Central memory CD8-positive, alpha-beta T cell (primary cell): ENCODE results near the gene MRFAP1L1.

Source experiments
- ATAC-seq: fragments of 150-1000 bp; cut with Tn5 transposase; replicated peaks from 2 replicates; pipeline ENCODE4 v1.10.0; 2022; ENCODE audit warnings: mild to moderate bottlenecking, moderate FRiP score, moderate number of reproducible peaks; ENCODE audit not compliant: poor library complexity, severe bottlenecking; ENCODE audit errors: extremely low read depth
- DNase-seq, 2 donors: peaks; one replicate each; pipeline ENCODE4 v3.0.0; 2021; ENCODE audit warnings: low spot score in 2 of 2
- H3K27ac Mint-ChIP-seq: one replicate; pipeline ENCODE4 v1.8.0; 2022; ENCODE audit warnings: low read depth, mild to moderate bottlenecking, moderate library complexity, mixed read lengths
- H3K27me3 Mint-ChIP-seq: one replicate; pipeline ENCODE4 v1.8.0; 2022; ENCODE audit warnings: mixed read lengths
- H3K36me3 Mint-ChIP-seq: one replicate; pipeline ENCODE4 v1.8.0; 2022; ENCODE audit warnings: mild to moderate bottlenecking, moderate library complexity, mixed read lengths; ENCODE audit not compliant: insufficient read depth
- H3K4me1 Mint-ChIP-seq: one replicate; pipeline ENCODE4 v1.8.0; 2022; ENCODE audit warnings: mixed read lengths
- H3K4me3 Mint-ChIP-seq: one replicate; pipeline ENCODE4 v1.8.0; 2022; ENCODE audit warnings: mild to moderate bottlenecking, moderate library complexity, mixed read lengths
- H3K9me3 Mint-ChIP-seq: one replicate; pipeline ENCODE4 v1.8.0; 2022; ENCODE audit warnings: mixed read lengths

The MRFAP1L1 gene

GRCh38 chr4:6718932-6719610, 9.4 kb upstream of the MRFAP1L1 start:
- Mint-ChIP-seq H3K4me3 (peak overlapping the region; percentile 3), H3K4me1 (peaks cover 27% of the 10 kb centered on the region), H3K27me3 (no peaks in the 10 kb centered on the region), H3K9me3 (no peaks in the 10 kb centered on the region), H3K27ac (no peak overlapping the region), H3K36me3 (peaks cover 19% of the 10 kb centered on the region)
- DNase-seq, result no peak
- ATAC-seq, result no peak

DNA sequence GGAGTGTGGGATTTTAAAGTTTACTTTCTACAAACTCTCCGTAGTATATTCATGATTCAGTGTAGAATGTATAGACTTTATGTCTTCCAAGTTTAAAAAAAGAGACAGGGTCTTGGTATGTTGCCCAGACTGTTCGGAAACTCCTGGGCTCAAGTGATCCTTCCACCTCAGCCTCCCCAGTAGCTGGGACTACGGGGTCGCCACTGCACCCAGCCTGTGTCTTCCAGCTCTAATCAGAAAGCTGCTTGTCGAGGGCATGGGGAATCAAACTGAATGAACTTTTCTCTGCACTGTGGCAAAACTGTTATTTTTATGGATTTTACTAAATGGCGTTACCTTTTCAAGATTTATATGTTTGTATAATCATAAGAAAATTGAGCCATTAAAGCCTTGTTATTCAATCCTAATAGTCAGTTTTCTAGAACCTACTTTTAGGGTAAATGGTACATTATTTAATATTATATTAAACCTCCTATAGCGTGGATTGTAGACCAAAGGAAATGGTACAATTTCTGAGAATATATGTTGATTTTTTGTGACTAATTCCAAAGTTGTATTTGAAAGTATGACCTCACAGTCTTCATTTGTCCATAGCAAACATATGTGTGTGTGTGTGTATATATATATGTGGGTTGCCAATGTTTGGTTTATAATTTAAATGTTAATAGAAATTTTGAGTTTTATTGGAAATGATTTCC, 7.4 kb upstream of the MRFAP1L1 start:
- Mint-ChIP-seq H3K27me3 (no peaks in the 10 kb centered on the region), H3K27ac (peak overlapping the region; percentile 96), H3K36me3 (peaks cover 20% of the 10 kb centered on the region), H3K9me3 (no peaks in the 10 kb centered on the region), H3K4me3 (peak overlapping the region; percentile 93), H3K4me1 (peaks cover 27% of the 10 kb centered on the region)
- DNase-seq (no peak), ATAC-seq (no peak)

GRCh38 chr4:6716018-6716911, 6.6 kb upstream of the MRFAP1L1 start, which contains the start of gene BLOC1S4:
TSS of gene BLOC1S4 (plus strand) at chr4:6716174. CDS start at chr4:6716210, 36 bp downstream.
- Mint-ChIP-seq H3K27me3 (no peaks in the 10 kb centered on the region), H3K9me3 (no peaks in the 10 kb centered on the region), H3K4me1 (peaks cover 31% of the 10 kb centered on the region), H3K27ac (peak within 1 kb of the TSS; percentile 96), H3K4me3 (peak within 1 kb of the TSS; percentile 93), H3K36me3 (peaks cover 20% of the 10 kb centered on the region)
- DNase-seq (peak; percentile 79 to 85), ATAC-seq (peak; percentile 84)

DNA sequence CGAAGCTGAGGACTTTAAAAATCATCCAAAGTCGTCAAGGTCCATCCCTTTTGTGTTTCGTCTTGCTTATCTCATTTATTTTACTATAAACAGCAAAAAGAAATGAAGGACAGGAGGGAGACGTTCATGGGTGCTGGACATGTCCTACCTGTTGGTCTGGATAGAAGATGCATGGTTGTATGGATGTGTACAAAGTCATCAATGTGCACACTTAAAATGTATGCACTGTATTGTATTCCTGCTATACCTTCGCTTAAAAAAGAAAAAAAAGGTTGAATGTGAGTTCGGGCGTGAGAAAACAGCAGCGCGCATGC, 6.0 kb upstream of the MRFAP1L1 start:
- ATAC-seq, result no peak
- H3K9me3 Mint-ChIP-seq, result no peaks in the 10 kb centered on the region

DNA sequence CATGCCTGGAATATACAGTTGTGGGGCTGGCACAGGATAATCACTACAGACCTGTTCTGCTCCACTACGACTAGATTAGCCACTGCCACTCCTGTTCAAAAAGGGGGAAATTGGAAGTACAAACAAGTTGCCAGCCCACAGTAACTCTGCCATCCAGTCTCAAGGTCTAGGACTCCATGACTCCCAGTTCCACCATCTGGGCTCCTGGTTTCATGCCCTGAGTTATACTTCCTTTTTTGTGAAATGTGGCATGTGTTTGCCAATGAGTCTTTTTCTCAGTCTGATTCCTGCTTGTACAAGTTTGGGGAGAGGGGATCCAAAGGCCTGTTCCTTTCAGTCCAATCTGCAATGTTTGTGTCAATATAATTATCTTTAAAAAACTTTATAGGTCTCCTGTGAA, 5.3 kb upstream of the MRFAP1L1 start:
- DNase-seq, result no peak
- Mint-ChIP-seq H3K4me3 (no peak overlapping the region), H3K4me1 (peaks cover 37% of the 10 kb centered on the region), H3K27me3 (no peaks in the 10 kb centered on the region), H3K27ac (no peak overlapping the region), H3K36me3 (peaks cover 20% of the 10 kb centered on the region), H3K9me3 (no peaks in the 10 kb centered on the region)
- no peak for ATAC-seq

More for the DNA sequence above, 6.0 kb upstream of the MRFAP1L1 start:
- Mint-ChIP-seq H3K4me1 (peaks cover 37% of the 10 kb centered on the region), H3K4me3 (peak overlapping the region; percentile 93), H3K27ac (peak overlapping the region; percentile 96), H3K36me3 (peaks cover 20% of the 10 kb centered on the region), H3K27me3 (no peaks in the 10 kb centered on the region)
- no peak for DNase-seq

- H3K4me3 Mint-ChIP-seq, result no peak overlapping the region
- H3K27me3 Mint-ChIP-seq, result no peaks in the 10 kb centered on the region
- H3K27ac Mint-ChIP-seq, result peak overlapping the region; percentile 100
- H3K4me1 Mint-ChIP-seq, result peaks cover 63% of the 10 kb centered on the region
- no peaks in the 10 kb centered on the region for H3K9me3 Mint-ChIP-seq
- DNase-seq (no peak), ATAC-seq (no peak)
- peaks cover 39% of the 10 kb centered on the region for H3K36me3 Mint-ChIP-seq
These were observed 1.3 kb upstream of the MRFAP1L1 start for GRCh38 chr4:6710996-6711395.

DNA sequence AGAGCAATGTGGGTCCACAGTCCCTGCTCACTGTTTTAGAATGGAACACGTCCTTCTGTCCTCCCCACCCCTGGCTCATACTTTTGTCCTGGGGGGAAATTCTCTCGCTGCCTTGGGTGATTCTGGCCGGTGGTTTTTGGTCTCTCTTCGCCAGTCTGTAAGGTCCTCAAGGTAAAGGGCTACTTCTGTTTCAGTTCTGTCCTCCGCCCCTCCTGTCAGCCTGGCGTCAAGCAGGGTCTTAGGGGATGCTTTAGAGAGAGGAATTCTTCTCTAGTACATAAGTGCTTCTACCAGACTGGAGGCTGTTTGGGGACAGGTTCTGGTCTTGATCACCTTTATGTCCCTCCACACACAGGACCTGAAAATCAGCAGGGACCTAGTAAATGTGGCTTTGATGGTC, 617 bp upstream of the MRFAP1L1 start:
- Mint-ChIP-seq H3K4me1 (peaks cover 62% of the 10 kb centered on the region), H3K9me3 (no peaks in the 10 kb centered on the region), H3K36me3 (peaks cover 39% of the 10 kb centered on the region), H3K4me3 (peak overlapping the region; percentile 96), H3K27me3 (no peaks in the 10 kb centered on the region), H3K27ac (peak overlapping the region; percentile 100)
- ATAC-seq (no peak), DNase-seq (no peak)

GRCh38 chr4:6706173-6706572, 3.5 kb downstream of the MRFAP1L1 start:
- Mint-ChIP-seq H3K36me3 (peaks cover 51% of the 10 kb centered on the region), H3K27ac (peak overlapping the region; percentile 5), H3K4me1 (peaks cover 77% of the 10 kb centered on the region), H3K27me3 (no peaks in the 10 kb centered on the region), H3K4me3 (peak overlapping the region; percentile 96), H3K9me3 (no peaks in the 10 kb centered on the region)
- DNase-seq (no peak), ATAC-seq (no peak)

DNA sequence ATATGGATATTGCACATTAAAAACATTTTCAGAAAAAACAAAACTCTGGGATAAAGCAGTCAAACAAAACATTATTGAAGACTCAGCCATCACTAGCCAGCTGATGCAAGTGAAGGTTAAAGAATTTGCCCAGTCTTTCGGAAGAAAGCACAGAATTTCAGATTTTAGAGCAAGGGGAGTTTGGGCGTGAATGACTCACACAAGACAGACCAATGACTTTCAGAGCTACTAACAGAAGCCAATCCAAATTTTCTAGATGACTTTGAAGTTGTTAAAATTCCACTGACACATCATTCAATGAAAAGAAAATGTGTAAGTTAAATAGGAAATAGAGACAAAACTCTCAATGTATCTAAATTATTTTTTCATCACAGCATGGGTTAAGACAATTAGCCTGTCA, 4.0 kb downstream of the MRFAP1L1 start:
- Mint-ChIP-seq H3K9me3 (no peaks in the 10 kb centered on the region), H3K27ac (no peak overlapping the region), H3K4me1 (peaks cover 72% of the 10 kb centered on the region), H3K27me3 (no peaks in the 10 kb centered on the region), H3K4me3 (peak overlapping the region; percentile 96), H3K36me3 (peaks cover 53% of the 10 kb centered on the region)
- ATAC-seq, result no peak
- no peak for DNase-seq

- no peaks in the 10 kb centered on the region for H3K9me3 Mint-ChIP-seq
- no peak for DNase-seq
- no peak overlapping the region for H3K4me3 Mint-ChIP-seq
- no peaks in the 10 kb centered on the region for H3K27me3 Mint-ChIP-seq
- peak overlapping the region; percentile 86 for H3K27ac Mint-ChIP-seq
- H3K4me1 Mint-ChIP-seq, result peaks cover 64% of the 10 kb centered on the region
- H3K36me3 Mint-ChIP-seq, result peaks cover 50% of the 10 kb centered on the region
- ATAC-seq, result no peak
These were observed 5.9 kb downstream of the MRFAP1L1 start for GRCh38 chr4:6703786-6704185.

DNA sequence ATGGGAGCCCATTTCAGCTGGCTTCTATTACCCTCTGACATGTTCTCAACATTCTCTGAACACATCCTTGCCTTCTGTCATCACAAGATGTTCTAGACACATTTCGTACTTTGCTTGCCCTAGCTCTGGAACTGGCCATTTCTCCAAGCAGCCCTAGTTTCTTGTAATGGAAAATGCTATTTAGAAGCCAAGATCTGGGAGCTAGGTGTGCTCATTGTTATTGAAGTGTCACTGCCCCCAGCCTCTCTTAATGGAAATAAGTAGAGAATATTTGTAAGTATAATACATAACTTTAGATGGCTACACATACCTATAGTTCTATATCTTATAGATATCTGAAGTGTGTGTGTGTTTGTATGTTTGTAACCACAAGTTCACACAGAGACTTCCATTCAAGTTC, 6.9 kb downstream of the MRFAP1L1 start:
- Mint-ChIP-seq H3K9me3 (no peaks in the 10 kb centered on the region), H3K27ac (peak overlapping the region; percentile 86), H3K4me3 (no peak overlapping the region), H3K36me3 (peaks cover 40% of the 10 kb centered on the region), H3K4me1 (peaks cover 62% of the 10 kb centered on the region), H3K27me3 (no peaks in the 10 kb centered on the region)
- ATAC-seq, result no peak
- DNase-seq, result no peak

DNA sequence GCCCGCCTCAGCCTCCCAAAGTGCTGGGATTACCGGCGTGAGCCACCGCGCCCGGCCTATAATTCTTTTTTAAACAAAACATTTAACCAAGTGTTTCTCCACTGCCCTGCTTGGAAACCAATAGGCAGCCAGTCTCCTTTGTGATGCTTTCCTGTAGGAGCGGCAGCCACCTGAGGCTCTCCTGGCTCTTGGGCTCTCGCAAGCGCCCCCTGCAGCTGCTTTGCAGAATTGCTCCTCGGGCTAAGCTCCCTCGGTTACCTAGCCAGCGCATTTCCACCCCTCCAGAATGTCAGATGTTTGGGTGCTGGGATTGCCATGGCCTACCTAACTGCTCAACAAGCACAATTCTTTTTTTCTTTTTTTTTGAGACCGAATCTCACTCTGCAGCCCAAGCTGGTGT, 8.3 kb downstream of the MRFAP1L1 start:
- Mint-ChIP-seq H3K4me1 (peaks cover 58% of the 10 kb centered on the region), H3K27ac (peak overlapping the region; percentile 44), H3K4me3 (no peak overlapping the region), H3K9me3 (no peaks in the 10 kb centered on the region), H3K36me3 (peaks cover 29% of the 10 kb centered on the region), H3K27me3 (no peaks in the 10 kb centered on the region)
- DNase-seq (no peak), ATAC-seq (no peak)
